ENCODE measurements around the gene CYP24A1. TPM values are rescaled to one million over a fixed set of nuclear protein-coding genes. Genes with fewer than 3 reads are reported as not detected.
A peak's percentile ranks its signal among the peaks of the same experiment; 100 is the strongest.

The CYP24A1 gene
- total and polyA plus RNA-seq, 2 of the 13 experiments (the other 11 are each of a cell fraction or from before 2014, with no cell fraction given), result 9.4 to 32.7 TPM

DNA sequence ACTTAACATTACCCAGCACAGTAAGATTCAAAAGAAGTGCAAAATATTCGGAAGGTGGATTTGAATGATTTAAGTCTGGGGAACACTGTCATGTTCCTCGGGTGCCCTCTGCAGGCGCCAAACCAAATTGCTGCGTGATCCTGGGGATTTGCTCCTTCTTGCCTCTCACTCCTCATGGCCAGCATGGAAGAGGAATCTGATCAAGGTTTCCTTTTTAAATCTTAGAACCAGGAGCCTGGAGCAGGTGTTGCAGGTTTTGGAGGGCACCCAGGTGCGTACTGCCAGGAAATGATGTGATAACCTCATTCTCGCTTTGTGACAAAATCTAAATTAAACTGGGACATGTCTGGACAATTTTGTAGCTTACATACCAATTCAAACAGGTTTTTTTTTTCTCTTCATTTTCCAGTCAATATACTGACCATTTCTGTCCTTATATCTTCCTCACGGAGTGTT is 26.0 kb upstream of the CYP24A1 start (continued):
- TF ChIP-seq, protein P1, sequence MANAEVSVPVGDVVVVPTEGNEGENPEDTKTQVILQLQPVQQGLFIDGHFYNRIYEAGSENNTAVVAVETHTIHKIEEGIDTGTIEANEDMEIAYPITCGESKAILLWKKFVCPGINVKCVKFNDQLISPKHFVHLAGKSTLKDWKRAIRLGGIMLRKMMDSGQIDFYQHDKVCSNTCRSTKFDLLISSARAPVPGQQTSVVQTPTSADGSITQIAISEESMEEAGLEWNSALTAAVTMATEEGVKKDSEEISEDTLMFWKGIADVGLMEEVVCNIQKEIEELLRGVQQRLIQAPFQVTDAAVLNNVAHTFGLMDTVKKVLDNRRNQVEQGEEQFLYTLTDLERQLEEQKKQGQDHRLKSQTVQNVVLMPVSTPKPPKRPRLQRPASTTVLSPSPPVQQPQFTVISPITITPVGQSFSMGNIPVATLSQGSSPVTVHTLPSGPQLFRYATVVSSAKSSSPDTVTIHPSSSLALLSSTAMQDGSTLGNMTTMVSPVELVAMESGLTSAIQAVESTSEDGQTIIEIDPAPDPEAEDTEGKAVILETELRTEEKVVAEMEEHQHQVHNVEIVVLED (CRISPR knock-in tag; IDR thresholded peaks at IDR 0.05; ENCODE audit: borderline replicate concordance), result no peak
- TF ChIP-seq ZNF235 (CRISPR knock-in tag; IDR thresholded peaks at IDR 0.05; ENCODE audit: borderline replicate concordance) (no peak), RARG (CRISPR knock-in tag; IDR thresholded peaks at IDR 0.05; ENCODE audit: low read depth) (no peak), ZNF773 (CRISPR knock-in tag; IDR thresholded peaks at IDR 0.05; ENCODE audit: borderline replicate concordance) (no peak), GATAD2A (CRISPR knock-in tag; IDR thresholded peaks at IDR 0.05) (peak; percentile 47; the same call in 1 of the 2 replicates), CEBPB (IDR thresholded peaks at IDR 0.05; ENCODE audit: borderline replicate concordance, low read depth, low read length) (no peak), MXI1 (IDR thresholded peaks at IDR 0.05; ENCODE audit: borderline replicate concordance, low read depth, low read length) (no peak), CBX2 (IDR thresholded peaks at IDR 0.05; ENCODE audit: low read depth, low read length) (no peak), CBX2 (CRISPR knock-in tag; IDR thresholded peaks at IDR 0.05; ENCODE audit: low read depth) (no peak), SPEN (CRISPR knock-in tag; IDR thresholded peaks at IDR 0.05; ENCODE audit: low read depth) (no peak), ZNF282 (IDR thresholded peaks at IDR 0.05; ENCODE audit: partially characterized antibody) (no peak), ZFP90 (CRISPR knock-in tag; IDR thresholded peaks at IDR 0.05; ENCODE audit: borderline replicate concordance) (no peak), ZNF468 (CRISPR knock-in tag; IDR thresholded peaks at IDR 0.05) (no peak), MEIS1 (CRISPR knock-in tag; IDR thresholded peaks at IDR 0.05; ENCODE audit: borderline replicate concordance) (no peak), KDM2A (CRISPR knock-in tag; IDR thresholded peaks at IDR 0.05; ENCODE audit: borderline replicate concordance, low read depth) (peak; percentile 59), PHF20 (CRISPR knock-in tag; IDR thresholded peaks at IDR 0.05) (no peak), ZNF251 (CRISPR knock-in tag; IDR thresholded peaks at IDR 0.05) (no peak), ZNF331 (CRISPR knock-in tag; IDR thresholded peaks at IDR 0.05) (peak; percentile 38; the same call in 1 of the 2 replicates), ZNF569 (CRISPR knock-in tag; IDR thresholded peaks at IDR 0.05; ENCODE audit: borderline replicate concordance) (no peak), EEA1 (CRISPR knock-in tag; IDR thresholded peaks at IDR 0.05; ENCODE audit: borderline replicate concordance) (no peak), MTA3 (CRISPR knock-in tag; IDR thresholded peaks at IDR 0.05) (no peak), CHCHD3 (CRISPR knock-in tag; IDR thresholded peaks at IDR 0.05) (0 out of 2 replicates have a peak, but pooled peaks have one; percentile 35), ZNF343 (CRISPR knock-in tag; IDR thresholded peaks at IDR 0.05) (no peak)
- TF ChIP-seq, protein P2, sequence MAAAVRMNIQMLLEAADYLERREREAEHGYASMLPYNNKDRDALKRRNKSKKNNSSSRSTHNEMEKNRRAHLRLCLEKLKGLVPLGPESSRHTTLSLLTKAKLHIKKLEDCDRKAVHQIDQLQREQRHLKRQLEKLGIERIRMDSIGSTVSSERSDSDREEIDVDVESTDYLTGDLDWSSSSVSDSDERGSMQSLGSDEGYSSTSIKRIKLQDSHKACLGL (CRISPR knock-in tag; IDR thresholded peaks at IDR 0.05), result no peak
- TF ChIP-seq, protein P3, sequence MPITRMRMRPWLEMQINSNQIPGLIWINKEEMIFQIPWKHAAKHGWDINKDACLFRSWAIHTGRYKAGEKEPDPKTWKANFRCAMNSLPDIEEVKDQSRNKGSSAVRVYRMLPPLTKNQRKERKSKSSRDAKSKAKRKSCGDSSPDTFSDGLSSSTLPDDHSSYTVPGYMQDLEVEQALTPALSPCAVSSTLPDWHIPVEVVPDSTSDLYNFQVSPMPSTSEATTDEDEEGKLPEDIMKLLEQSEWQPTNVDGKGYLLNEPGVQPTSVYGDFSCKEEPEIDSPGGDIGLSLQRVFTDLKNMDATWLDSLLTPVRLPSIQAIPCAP (CRISPR knock-in tag; IDR thresholded peaks at IDR 0.05; ENCODE audit: low read depth), result no peak
- TF ChIP-seq, protein P4, sequence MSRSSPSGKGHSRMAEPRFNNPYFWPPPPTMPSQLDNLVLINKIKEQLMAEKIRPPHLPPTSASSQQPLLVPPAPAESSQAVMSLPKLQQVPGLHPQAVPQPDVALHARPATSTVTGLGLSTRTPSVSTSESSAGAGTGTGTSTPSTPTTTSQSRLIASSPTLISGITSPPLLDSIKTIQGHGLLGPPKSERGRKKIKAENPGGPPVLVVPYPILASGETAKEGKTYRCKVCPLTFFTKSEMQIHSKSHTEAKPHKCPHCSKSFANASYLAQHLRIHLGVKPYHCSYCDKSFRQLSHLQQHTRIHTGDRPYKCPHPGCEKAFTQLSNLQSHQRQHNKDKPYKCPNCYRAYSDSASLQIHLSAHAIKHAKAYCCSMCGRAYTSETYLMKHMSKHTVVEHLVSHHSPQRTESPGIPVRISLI (CRISPR knock-in tag; IDR thresholded peaks at IDR 0.05; ENCODE audit: borderline replicate concordance), result no peak
- TF ChIP-seq, protein P5, sequence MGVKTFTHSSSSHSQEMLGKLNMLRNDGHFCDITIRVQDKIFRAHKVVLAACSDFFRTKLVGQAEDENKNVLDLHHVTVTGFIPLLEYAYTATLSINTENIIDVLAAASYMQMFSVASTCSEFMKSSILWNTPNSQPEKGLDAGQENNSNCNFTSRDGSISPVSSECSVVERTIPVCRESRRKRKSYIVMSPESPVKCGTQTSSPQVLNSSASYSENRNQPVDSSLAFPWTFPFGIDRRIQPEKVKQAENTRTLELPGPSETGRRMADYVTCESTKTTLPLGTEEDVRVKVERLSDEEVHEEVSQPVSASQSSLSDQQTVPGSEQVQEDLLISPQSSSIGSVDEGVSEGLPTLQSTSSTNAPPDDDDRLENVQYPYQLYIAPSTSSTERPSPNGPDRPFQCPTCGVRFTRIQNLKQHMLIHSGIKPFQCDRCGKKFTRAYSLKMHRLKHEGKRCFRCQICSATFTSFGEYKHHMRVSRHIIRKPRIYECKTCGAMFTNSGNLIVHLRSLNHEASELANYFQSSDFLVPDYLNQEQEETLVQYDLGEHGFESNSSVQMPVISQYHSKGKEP (CRISPR knock-in tag; IDR thresholded peaks at IDR 0.05), result no peak
